GOT3 (cell line): ENCODE measurements around the gene PRM3.
"Not testable (repeated sequence)": the region's sequence is repeated elsewhere in the genome, so short reads cannot be mapped to it uniquely, and the experiment has no call there.

Experiments
- DNase-seq: peaks from one replicate; lab custom pipeline; 2025; ENCODE audit warnings: mixed read lengths; lab: John Stamatoyannopoulos, UW

Gene PRM3

DNA sequence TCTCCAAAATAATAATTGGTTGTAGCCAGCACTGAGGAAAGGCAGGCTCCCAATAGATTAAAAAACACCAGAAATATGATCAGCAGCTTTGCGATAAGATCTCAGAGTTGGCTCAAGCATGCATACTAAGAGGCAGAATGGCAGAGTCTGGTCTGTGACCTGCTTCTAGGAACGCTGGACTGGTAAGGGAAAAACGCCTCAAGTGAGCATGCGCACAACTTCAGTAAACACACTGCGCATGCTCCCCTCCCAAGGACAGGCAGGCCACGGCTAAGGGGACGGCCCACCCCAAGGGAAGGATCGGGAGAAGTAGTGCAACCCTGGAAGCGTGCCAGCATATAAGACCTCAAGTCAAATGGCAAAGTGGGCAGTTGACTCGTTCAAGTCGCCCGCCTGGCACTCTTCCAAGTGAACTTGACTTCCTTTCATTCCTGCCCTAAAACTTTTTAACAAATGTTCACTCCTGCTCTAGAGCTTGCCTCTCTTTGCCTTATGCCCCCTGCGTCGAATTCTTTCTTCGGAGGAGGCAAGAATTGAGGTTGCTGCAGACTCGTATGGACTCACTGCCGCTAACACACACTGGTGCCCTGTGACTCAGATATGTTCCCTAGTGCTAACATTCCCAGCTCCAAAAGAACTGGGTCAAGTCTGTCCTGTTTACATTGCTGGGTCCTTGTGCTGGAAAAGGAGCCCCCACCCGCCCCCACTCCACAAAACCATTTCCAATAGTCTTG lies 30.1 kb upstream of the PRM3 start:
- DNase-seq: no peak

DNA sequence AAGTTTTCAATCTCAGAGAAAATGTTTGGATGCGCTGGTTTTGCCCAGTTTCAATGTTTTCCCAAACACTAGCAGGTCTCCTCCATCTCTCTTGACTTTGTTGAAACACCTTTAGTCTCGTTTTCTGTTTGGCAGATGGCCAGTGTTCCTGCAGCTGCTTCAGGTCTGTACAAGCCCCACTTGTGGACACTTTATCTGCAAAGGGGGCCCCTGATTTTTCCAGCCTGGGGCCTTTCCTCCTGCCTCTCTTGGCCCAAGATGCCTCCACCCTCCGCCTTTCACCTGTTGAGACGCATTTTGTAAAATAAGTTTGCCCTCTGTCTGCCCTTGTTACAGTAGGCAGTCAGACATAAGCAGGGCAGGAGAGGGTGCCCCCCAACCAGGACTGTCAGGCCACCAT lies 29.5 kb upstream of the PRM3 start:
- no peak for DNase-seq

DNA sequence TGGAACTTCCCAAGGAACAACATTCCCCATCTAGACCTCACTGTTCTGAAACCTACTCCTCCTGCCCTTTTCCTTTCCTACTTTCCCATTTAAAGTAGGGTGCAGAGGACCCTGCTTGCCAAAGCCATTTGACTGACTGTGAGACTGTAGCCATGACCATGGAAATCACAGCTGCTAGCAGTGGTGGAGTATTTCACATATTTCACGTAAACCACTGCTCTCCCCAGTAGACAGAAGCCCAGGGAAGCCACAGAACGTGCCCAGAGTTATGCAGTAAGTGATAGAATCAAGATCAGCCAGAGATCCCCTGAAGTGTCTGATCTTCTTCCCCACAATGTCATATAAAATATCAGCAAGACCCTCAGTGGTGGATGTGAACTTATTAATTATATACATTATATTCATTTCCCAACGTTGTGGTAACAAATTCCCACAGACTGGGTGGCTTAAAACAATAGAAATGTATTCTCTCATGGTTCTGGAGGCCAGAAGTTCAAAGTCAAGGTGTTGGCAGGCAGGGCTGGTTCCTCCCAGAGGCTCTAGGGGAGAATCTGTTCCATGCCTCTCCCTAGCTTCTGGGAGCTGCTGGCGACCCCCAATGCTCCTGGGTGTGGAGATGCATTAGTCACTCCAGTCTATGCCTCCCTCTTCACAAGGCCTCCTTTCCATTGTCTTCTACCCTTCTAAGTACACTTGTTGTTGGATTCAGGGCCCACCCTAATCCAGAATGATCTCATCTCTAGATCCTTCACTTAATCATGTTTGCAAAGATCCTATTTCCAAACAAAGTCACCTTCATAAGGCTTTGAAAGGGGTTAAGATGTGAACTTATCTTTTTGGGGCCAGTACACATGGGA lies 28.4 kb upstream of the PRM3 start:
- no peak for DNase-seq

DNA sequence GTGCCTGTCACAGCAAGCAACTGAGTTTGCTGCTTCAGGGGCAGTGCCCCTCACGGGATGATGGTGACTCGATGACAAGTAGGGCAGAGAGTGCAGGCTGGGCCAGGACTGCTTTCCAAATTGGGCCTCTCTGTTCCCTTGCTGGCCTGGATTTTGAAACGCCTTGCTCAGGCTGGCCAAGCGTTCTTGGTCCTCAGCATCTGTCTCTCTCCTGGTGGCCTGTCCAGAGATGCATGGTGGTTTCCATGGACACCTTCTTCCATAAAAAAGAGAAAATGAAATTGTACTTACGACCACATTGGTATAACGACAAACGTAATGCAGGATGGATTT lies 27.1 kb upstream of the PRM3 start:
- no peak for DNase-seq

GRCh38 chr16:11299865-11300559 lies 26.6 kb upstream of the PRM3 start:
- DNase-seq: no peak

DNA sequence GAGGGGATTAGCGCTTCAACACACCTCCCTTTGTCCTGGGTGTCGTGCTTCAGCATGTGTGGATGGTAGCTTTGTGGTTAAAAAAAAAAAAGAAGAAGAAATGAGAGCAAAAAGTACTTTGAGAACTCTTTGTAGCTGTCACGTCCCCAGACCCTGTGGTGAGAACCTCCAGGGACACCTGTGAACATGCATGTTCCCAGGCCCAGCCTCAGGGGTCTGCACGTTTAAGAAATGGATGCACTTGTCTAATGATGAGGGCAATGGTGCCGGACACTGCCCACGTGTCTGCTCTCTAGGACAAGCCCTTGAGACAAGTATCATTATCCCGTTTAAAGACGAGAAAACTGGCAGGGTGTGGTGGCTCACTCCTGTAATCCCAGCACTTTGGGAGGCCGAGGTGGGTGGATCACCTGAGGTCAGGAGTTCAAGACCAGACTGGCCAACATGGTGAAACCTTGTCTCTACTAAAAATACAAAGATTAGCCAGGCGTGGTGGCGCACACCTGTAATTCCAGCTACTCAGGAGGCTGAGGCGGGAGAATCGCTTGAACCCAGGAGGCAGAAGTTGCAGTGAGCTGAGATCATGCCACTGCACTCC lies 25.6 kb upstream of the PRM3 start:
- not testable (repeated sequence) for DNase-seq

- no peak for DNase-seq
Measured at GRCh38 chr16:11298143-11298900, 24.9 kb upstream of the PRM3 start.

DNA sequence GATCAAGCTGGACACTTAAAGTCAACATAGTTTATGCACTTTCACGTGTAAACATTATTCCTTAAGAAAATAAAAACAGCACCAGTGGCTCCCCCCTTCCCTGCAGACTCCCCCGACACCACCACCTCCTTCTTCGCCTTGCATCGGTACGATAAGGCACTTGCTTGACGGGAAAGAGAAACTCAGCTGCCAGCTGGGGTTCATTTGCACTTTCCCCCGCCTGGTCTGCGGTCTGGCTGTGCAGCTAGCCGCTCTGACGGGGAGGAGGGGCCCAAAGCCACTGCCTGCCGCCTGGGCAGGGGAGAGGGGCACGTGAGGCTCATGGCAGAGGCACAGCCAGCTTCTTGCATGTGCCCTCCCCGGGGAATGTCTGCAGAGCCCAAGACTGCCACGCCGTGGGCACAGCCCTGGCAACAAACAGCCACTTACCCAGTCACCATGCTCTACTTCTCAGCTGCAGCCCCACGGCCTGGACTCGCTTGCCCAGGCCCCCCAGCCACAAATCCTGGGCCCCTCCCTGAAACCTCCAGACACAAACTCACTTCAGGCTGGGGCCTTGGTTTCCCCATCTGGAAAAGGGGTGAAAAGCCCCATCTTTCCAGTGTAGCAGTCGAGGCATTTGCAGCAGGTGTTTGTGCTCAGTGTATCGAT lies 24.2 kb upstream of the PRM3 start:
- DNase-seq: no peak

GRCh38 chr16:11296706-11297491 lies 23.5 kb upstream of the PRM3 start:
- no peak for DNase-seq

GRCh38 chr16:11296351-11296705 lies 22.9 kb upstream of the PRM3 start:
- no peak for DNase-seq

GRCh38 chr16:11295672-11296071 lies 22.2 kb upstream of the PRM3 start:
- DNase-seq: no peak

GRCh38 chr16:11292076-11292748 lies 18.8 kb upstream of the PRM3 start:
- DNase-seq: no peak

GRCh38 chr16:11291091-11291703 lies 17.8 kb upstream of the PRM3 start:
- no peak for DNase-seq

DNA sequence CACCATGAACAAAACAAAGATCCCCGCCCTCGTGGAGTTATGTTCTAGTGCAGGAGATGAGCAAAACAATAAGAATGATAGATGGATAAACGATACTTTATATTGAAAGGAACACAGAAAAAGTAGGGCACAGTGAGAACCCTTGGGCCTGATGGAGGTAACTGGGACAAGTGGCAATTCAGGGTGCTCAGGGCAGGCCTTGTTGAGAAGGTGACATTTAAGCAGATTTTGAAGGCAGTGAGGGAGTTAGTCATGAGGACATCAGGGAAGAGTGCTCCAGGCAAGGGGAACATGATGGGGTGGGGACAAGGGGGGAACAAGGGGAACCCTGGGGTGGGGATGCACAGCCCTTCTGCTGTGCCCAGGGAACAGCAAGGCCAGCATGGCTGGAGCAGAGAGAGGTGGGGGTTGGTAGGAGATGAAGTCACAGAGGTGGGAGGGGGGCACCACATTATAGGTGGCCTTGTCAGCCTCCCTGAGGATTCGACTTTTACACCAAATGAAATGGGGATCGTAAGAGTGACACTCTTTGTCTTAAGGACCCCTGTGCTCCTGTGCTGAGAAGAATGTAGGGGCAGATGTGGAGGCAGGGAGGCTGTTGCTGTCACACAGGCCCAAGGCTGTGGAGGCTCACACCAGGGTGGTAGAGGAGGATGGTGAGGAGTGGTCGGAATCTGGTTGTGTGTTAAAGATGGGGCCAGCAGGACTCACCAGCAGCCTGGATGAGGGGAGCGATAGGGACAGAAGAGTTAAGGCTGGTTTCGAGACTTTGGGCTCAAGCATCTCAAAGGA lies 16.9 kb upstream of the PRM3 start:
- DNase-seq: no peak

DNA sequence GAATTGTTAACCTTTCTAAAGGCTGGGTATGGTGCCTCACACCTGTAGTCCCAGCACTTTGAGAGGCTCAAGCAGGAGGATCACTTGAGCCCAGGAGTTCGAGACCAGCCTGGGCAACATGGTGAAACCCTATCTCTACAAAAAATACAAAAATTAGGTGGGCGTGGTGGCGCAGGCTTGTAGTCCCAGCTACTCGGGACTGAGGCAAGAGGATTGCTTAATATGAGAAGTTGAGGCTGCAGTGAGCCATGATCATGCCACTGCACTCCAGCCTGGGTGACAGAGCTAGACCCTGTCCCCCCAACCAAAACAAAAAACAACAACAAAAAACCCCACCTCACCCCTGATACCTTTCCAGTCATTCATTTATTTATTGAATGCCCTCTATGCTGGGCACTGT lies 16.3 kb upstream of the PRM3 start:
- not testable (repeated sequence) for DNase-seq

DNA sequence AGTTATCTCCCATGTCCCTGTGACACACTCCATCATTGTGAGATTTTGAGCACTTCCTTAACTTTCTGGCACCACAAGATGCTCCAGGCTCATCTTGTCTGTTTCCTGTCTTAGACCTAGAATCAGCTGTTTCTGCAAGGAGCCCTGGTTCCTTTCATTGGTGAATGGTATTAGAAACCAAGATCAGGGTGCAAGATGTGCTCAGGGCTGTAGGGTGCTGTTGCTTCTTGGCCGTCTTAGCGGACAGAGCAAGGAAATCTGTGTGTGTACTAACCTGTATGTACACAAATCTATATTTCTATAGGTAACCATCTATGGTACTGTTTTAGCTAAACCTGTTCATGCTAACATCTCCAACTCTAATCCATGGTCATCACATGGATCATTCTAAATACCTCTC lies 15.8 kb upstream of the PRM3 start:
- no peak for DNase-seq

- DNase-seq: no peak
Measured at GRCh38 chr16:11285842-11286241, 12.4 kb upstream of the PRM3 start.

DNA sequence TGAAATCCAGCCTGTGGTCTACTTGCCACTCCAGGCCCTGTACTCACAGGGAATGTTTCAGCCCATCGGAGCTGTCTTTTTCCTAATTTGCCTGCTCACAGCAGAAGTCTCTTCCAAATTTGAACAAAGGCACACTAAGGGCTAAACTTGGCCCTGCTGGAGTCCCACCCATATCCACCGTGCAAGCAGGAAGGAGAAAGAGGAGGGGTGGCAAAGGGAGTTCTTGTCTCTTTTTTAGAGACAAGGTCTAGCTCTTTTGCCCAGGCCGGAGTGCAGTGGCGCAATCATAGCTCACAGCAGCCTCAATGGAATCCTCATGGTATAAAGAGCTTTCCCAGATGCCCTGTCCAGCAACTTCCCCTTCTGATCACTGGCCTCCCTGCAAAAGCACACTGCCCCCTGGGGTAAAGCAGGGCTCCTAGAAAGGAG lies 10.4 kb upstream of the PRM3 start:
- DNase-seq: no peak
